NB4 (cell line): ENCODE measurements around the gene GREB1L.

Source experiments
- DNase-seq: peaks from one replicate; pipeline ENCODE4 v3.0.0; 2010; ENCODE audit warnings: low read depth
- H3K4me3 ChIP-seq: one replicate; pipeline ENCODE4 v1.5.1; 2011; ENCODE audit warnings: mild to moderate bottlenecking, low read depth, low read length, moderate library complexity
- MYC ChIP-seq: IDR thresholded peaks from 2 replicates; pipeline ENCODE4 v1.6.1; 2011; ENCODE audit warnings: low read depth, low read length
- POLR2A ChIP-seq: IDR thresholded peaks from 2 replicates; pipeline ENCODE4 v1.6.1; 2011; ENCODE audit warnings: mild to moderate bottlenecking; ENCODE audit not compliant: insufficient read length; ENCODE audit errors: extremely low read depth
- TF ChIP-seq, protein P1 (sequence below): IDR thresholded peaks from 2 replicates; pipeline ENCODE4 v1.6.1; 2011; ENCODE audit warnings: low read depth, low read length
- TF ChIP-seq, protein P2 (sequence below): IDR thresholded peaks from one replicate; pipeline ENCODE4 v1.5.1; 2012; ENCODE audit warnings: low read depth, low read length

GREB1L gene

DNA sequence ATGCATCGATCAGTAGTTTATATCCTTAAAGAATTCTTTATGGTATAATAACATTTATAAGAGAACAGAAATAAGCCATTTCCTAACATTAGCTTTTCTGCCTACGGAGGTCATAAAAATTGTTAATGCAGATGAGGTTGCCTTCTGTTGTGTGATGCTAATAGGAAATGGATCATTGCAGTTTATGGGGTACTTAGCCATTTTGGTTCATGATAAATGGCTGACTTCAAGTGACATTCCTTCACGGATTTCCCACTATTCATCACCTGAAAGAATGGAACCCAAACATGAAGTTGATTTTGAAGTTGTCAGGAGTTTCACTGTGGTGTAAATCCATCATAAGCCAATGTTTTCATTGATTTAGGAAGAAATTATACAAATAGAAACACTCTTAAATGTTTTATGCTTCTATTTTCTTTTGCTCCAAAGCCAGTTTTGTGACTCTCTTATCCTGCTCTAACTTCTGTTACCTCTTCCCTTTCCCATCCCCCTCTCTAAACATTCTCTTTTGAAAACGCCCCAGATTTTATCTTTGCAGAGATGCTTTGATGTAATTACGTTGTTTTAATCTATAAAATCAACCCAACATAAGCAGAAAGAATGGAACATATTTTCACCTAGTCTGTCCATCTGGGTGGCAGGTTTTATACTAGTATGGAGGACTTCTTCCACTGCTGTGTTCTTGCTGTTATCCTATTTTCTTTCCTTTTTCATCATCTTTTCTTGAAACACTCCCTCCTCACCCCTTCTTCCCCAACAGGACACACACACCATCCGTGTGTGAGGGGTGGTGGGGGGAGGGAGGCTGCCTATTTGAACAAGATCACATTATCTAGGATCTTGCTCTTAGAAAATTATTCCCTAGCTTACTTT is 58.2 kb downstream of the GREB1L start:
- TF ChIP-seq, protein P1, sequence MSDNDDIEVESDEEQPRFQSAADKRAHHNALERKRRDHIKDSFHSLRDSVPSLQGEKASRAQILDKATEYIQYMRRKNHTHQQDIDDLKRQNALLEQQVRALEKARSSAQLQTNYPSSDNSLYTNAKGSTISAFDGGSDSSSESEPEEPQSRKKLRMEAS: no peak
- TF ChIP-seq, protein P2, sequence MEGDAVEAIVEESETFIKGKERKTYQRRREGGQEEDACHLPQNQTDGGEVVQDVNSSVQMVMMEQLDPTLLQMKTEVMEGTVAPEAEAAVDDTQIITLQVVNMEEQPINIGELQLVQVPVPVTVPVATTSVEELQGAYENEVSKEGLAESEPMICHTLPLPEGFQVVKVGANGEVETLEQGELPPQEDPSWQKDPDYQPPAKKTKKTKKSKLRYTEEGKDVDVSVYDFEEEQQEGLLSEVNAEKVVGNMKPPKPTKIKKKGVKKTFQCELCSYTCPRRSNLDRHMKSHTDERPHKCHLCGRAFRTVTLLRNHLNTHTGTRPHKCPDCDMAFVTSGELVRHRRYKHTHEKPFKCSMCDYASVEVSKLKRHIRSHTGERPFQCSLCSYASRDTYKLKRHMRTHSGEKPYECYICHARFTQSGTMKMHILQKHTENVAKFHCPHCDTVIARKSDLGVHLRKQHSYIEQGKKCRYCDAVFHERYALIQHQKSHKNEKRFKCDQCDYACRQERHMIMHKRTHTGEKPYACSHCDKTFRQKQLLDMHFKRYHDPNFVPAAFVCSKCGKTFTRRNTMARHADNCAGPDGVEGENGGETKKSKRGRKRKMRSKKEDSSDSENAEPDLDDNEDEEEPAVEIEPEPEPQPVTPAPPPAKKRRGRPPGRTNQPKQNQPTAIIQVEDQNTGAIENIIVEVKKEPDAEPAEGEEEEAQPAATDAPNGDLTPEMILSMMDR: no peak
- TF ChIP-seq MYC (no peak), POLR2A (no peak)
- DNase-seq: no peak
- no peak overlapping the region for H3K4me3 ChIP-seq

DNA sequence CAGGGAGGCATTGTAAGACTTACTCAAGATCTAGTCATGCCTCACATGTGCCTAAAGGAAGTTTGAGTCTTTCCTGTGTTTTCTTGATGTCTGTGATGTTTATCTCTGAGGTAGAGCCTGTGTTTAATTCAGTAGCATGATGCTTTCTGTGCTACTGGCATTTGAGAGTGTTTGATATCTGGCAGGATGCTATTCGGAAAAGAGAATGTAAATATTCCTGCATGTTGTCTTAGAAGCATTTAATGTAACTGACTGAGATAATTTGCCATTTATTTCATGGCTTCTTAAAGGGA is 58.8 kb downstream of the GREB1L start:
- no peak overlapping the region for H3K4me3 ChIP-seq
- DNase-seq: no peak
- TF ChIP-seq POLR2A: no peak
- no peak for TF ChIP-seq MYC
- TF ChIP-seq, protein P1: no peak
- TF ChIP-seq, protein P2: no peak

DNA sequence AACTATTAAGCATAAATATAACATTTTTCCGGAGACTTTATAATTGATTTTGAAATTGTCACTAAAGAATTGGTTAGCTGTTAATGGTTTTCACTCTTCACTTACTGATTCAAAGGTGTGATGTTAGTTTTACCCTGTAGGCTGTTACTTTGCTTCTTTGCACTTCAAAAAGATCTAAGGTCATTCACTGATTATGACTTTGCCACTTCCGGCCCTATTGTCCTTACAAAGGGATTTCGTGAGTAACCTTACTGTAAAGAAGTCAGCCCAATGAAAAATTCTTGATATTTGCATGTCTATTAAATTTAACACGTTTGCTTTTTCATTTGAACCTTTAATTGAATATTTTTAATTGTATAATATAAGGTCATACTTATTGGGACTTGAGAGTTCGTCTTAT is 61.4 kb downstream of the GREB1L start:
- TF ChIP-seq, protein P2: no peak
- TF ChIP-seq, protein P1: no peak
- no peak for TF ChIP-seq MYC
- no peak for TF ChIP-seq POLR2A
- no peak overlapping the region for H3K4me3 ChIP-seq
- no peak for DNase-seq

DNA sequence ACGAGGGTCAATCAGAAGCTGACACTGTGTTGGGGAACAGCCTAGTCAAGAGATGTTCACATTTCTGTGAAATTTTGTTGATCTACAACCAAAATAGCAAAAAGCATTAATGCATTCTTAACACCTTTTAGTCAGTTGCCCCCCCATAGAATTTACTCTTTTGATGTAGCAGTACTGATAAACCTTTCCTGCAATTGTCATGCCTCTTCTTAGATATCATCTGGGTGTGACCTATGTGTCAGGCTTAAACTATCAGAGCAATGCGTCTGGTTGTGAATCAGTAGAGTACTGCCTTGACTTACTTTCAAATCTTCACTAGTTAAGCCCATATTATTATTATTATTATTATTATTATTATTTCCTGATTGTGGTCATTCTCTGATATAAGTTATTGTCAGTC is 61.9 kb downstream of the GREB1L start:
- TF ChIP-seq, protein P2: no peak
- TF ChIP-seq, protein P1: no peak

DNA sequence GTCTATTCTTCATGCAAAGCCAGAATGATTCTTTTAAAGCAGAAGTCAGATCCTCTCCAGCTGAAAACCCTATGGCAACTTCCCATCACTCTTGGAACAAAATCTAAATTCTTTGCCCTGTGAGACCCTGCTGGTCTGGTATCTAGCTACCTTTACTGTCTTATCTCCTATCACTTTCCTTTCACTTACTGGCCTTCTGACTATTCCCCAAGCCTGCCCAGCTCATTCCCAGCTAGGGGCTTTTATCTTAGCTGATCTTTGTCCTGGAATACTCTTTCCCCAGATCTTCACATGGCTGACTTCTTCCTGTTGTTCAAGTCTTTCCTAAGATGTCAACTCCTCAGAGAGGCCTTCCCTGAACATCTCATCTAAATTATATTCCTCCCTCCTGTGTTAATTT is 63.6 kb downstream of the GREB1L start:
- no peak for DNase-seq
- TF ChIP-seq, protein P1: no peak
- no peak overlapping the region for H3K4me3 ChIP-seq

More for the DNA sequence above, 61.9 kb downstream of the GREB1L start:
- no peak for DNase-seq
- H3K4me3 ChIP-seq: no peak overlapping the region

DNA sequence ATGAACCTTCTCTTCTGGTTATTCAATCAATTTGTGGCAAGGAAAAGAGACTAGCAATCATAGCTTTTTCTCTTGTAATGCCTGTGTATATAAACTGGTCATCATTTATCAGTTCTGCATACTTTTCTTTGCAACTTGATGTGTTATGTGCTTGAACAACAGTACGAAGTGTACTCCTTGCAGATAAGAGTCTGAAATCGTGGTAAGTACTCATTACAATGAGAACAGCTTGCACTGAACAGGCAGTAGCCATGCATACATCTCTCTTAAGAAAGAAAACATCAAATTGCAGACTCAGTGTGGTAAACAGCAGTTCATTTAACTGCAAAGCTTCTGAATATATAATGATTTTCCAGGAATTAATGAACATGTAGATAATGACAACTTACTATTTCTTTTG is 64.3 kb downstream of the GREB1L start:
- TF ChIP-seq MYC: no peak
- TF ChIP-seq, protein P1: no peak
- TF ChIP-seq, protein P2: no peak
- no peak for TF ChIP-seq POLR2A
- no peak for DNase-seq

More for the DNA sequence above, 64.3 kb downstream of the GREB1L start:
- no peak overlapping the region for H3K4me3 ChIP-seq
